Right kidney (tissue), 9 donors: Measurements from ENCODE around the gene UNC50.

Experiments used
- DNase-seq: peaks from one replicate; pipeline ENCODE4 v3.0.0-alpha.2; 2016
- long read RNA-seq, 8 donors: transcript quantifications; one replicate each; lab custom pipeline, GENCODE V29; 2026

Gene UNC50, protein sequence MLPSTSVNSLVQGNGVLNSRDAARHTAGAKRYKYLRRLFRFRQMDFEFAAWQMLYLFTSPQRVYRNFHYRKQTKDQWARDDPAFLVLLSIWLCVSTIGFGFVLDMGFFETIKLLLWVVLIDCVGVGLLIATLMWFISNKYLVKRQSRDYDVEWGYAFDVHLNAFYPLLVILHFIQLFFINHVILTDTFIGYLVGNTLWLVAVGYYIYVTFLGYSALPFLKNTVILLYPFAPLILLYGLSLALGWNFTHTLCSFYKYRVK
- long read RNA-seq, donor 1, transcript UNC50-201 (6 exons, 1,143 nt): major isoform, 41 of 42 reads
- long read RNA-seq, donor 1, partial matches to known transcripts: 0 of 42 reads
- long read RNA-seq, donor 1, other reads (novel, unspliced or antisense): 0 of 42 reads
- long read RNA-seq, donor 2, transcript UNC50-201 (6 exons, 1,143 nt): major isoform, 25 of 44 reads
- long read RNA-seq, donor 2, partial matches to known transcripts: 17 of 44 reads
- long read RNA-seq, donor 2, other reads (novel, unspliced or antisense): 0 of 44 reads
- long read RNA-seq, donor 3, transcript UNC50-201 (6 exons, 1,143 nt): major isoform, 14 of 14 reads
- long read RNA-seq, donor 3, partial matches to known transcripts: 0 of 14 reads
- long read RNA-seq, donor 3, other reads (novel, unspliced or antisense): 0 of 14 reads
- long read RNA-seq, donor 4, transcript UNC50-201 (6 exons, 1,143 nt): major isoform, 19 of 26 reads
- long read RNA-seq, donor 4, partial matches to known transcripts: 0 of 26 reads
- long read RNA-seq, donor 4, other reads (novel, unspliced or antisense): 5 of 26 reads
- long read RNA-seq, donor 5, transcript UNC50-201 (6 exons, 1,143 nt): major isoform, 48 of 55 reads
- long read RNA-seq, donor 5, partial matches to known transcripts: 5 of 55 reads
- long read RNA-seq, donor 5, other reads (novel, unspliced or antisense): 0 of 55 reads
- long read RNA-seq, donor 6, transcript UNC50-201 (6 exons, 1,143 nt): major isoform, 24 of 41 reads
- long read RNA-seq, donor 6, partial matches to known transcripts: 15 of 41 reads
- long read RNA-seq, donor 6, other reads (novel, unspliced or antisense): 0 of 41 reads
- long read RNA-seq, donor 7, transcript UNC50-201 (6 exons, 1,143 nt): major isoform, 54 of 63 reads
- long read RNA-seq, donor 7, partial matches to known transcripts: 0 of 63 reads
- long read RNA-seq, donor 7, other reads (novel, unspliced or antisense): 5 of 63 reads
- long read RNA-seq, donor 8, transcript UNC50-201 (6 exons, 1,143 nt): major isoform, 30 of 32 reads
- long read RNA-seq, donor 8, partial matches to known transcripts: 0 of 32 reads
- long read RNA-seq, donor 8, other reads (novel, unspliced or antisense): 0 of 32 reads

DNA sequence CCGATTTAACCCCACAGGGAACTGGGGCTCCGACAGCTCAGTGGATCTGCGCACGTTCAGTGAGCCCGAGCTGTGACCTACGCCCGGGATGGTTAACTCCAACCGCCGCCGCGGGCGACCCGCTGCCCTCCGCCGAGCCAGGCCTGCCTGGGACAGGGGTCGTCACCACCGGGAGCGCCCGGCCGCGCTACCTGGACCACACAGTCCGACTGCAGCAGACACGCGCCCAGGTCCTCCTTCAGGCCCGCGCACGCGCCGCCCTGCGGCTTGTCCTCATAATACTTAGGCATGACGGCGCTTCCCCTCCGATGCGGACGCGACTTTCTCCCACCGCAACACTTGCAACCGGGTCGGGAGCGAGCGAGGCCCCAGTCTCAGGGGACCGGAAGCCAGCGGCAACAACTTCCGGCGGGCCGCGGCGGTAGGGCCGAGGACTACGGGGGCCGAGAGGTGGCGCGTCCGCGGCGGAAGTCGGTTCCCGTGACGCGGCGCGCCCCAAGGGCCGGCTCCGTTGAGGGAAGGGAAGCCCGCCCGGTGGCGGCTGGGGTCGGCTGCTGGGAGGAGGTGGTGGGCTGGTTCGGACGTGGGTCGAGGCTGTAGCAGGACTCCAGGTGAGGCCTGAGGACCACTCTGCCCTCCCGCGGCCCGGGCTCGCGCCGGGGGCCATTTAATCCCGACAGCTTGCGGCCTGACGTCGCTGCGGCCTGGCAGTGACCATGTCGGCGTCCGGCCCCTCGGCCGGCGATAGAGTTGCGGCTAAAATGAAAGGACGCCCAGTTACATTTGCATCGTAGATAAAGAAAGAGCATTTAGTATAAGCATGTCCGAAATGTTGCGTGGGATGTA, at the start of gene UNC50, which contains the start of gene COA5:
Gene UNC50 (plus strand): TSS at position 474 of the 846 bp plus-strand sequence. CDS start 1,171 bp downstream, outside the sequence.
Gene COA5 (minus strand): TSS at position 397 of the 846 bp plus-strand sequence. CDS start 107 bp downstream, at position 290.
- DNase-seq: peak; percentile 98

DNA sequence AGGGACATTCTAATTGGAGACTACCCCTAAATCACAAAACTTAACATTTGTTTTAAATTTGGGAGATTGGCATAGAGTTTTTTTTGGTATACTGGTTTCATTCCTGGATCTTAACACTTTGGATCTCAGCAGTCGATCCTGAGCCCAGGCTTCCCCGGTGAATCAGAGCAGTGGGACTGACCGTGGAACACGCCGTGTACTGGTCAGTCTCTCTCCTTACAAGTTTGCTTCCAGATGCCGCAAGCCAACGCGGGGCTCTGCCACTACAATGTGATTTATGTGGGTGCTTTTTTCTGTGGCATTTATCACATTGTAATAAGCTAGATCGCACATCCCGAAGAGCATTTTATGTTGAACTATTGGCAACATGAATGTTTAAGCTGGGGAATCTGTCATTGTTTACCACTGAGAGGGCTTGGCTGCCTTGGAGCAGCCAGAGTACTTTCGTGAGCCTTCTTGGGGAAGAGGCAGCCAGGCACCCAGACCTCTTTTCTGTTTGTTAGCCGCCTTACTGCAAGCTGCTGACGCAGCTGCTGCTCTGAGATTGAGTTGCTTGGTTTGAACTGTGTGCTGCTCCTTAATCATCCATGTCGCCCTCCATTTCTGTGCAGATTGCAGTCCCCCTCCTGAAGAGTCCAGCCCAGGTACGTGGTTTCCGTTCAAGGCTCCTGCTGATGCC, 49.4 kb upstream of the UNC50 start:
- no peak for DNase-seq

DNA sequence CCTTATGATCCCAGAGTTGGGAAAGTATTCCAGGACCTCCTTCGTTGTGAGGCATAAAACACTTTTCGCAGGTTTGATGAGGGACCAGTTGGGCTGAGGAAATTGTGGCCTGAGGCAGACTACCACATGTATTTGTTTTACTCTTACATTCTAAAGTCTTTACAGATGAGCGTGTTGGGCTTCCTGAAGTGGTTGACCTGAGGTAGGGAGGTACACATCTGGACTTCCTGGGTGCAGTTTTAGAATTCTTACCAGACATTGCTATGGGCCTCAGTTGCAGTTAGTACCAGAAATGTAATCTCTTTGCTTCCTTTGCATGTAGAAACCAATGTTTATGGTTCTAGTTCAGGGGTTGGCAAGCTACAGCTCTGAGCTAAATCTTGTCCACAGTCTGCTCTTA, 48.8 kb upstream of the UNC50 start:
- DNase-seq: no peak

DNA sequence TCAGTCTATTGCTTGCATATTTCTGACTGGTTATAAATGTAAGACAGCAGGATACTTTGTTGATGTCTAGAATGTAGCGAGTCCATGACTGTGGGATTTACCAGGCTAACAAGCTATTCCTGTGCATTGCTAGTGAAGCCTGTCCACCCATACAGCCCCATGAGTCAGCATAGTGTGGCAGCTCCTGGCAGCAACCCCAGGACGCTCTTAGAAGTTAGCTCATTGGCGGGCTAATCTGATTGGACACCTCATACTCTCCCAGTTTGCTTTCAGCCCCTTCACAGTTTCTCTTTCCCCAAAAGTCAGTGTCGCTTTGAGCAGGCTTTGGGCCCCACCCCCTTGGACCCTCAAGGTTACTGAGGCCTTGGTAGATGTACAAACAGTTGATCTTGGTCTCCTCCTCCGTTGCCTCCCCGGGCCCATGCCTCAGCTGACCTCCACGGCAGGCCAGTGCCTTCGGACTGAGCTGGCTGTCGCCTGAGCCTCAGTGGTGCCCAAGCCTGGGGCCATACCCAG, 48.1 kb upstream of the UNC50 start:
- DNase-seq: no peak

DNA sequence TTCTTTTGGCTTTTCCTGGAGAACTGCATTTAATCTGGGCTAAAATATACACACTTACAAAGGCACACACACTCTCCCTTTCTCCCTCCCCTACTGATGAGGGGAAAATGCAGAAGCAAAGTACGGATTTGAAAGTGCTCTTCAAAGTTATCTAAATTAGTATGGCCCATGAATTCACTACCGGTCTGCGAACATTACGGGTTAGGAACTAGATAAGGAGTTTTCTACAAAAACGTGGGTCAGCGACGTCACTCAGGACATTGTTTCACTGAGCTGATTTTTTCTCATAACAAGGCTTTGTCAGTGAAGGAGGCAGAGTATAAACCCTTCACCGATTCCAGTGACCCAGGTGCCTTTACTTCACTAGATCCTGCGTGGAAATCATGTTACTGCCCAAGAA, 47.4 kb upstream of the UNC50 start:
- DNase-seq: no peak

DNA sequence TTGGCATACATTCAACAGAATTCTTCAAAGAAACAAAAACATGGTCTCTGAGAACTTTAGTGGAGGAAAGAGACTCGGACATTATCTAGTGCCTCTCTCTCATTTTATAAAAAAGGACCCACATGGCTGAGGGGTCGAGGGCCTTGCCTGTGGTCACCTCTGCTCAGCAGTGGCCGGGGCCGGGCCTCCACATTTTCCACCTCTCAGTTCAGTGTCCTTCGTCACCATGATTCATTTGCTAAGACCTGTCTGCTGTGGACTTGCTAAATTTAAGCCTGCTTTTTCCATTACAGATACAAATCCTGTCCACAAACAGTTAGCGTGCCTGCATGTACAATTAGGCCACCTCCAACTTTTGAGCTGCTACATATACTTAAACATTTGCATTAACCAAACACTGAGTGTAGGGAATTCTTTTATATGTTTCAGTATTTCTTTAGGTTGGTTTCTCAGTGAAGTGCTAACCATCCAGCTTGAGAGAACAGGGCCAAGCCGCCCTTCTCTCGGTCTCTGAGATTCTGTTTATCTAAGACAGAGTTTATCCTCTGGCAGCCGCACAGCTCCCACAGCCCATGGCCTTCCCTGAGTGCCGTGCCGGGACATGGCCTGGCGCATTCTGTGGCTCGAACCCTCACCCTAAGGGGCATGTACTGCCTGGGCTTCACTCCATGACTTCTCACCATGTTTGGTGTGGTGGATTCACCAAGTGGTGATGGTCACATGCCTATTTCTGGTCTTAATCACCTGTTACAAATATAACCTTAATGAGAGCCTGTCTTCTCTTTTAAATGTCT, 46.3 kb upstream of the UNC50 start:
- no peak for DNase-seq

DNA sequence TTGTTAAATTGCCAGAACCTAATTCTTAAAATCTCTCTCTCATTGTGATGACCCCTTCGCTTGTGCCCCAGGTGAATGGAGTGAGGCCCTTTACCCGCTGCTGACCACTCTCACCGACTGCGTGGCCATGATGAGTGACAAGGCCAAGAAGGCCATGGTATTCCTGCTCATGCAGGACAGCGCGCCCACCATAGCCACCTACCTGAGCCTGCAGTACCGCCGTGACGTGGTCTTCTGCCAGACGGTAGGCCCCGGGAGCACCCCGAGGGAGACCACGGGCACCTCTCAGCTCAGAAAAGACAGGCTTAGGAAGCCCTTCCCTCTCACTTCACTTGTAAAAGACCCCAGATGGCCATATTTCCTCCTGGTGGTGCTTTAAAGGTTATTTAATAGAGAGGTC, 45.0 kb upstream of the UNC50 start:
- no peak for DNase-seq

DNA sequence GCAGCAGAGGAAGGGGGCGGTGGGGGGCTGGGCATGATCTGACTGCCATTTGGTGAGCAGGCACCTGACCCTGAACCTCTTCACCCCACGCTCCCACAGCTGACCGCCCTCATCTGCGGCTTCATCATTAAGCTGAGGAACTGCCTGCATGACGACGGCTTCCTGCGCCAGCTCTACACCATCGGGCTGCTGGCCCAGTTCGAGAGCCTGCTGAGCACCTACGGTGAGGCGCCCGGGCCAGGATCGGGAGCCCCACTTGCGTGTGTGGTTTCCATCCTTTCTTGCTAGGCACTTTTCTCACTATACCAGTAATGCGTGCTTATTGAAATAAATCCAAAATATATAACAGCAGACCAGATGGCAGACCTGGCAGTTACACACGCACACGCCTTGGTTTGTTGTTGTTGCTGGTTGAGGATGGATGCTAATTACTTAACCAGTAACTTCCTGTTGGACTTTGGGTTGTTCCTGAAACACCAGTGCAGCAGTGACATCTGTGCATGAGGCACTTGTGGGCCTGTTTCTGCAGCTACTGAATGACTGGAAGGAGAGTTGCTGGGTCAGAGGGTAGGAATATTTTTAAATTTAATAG, 43.8 kb upstream of the UNC50 start:
- DNase-seq: no peak

DNA sequence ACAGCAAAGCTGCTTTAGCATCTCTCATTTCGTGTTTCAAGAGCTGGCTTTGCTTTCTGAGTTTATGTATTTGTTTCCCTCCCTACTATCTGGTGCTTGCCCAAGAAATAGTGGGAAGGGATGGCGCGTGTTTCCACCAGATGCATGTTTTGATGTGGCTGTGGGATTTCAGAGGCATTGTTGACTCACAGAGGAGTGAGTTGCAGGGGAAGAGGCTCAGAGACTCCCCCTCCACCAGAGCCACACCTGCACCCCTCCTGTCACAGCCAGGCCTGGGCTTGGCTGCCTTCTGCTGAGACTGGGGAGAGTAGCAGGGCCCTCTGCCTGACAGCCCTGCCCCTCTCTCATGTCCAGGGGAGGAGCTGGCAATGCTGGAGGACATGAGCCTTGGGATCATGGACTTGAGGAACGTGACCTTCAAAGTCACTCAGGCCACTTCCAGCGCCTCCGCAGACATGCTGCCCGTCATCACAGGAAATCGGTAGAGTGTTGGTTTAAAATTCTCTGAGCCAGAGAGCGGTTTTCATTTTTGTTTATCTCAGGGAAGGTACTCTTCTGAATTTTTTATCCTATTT, 43.0 kb upstream of the UNC50 start:
- no peak for DNase-seq

DNA sequence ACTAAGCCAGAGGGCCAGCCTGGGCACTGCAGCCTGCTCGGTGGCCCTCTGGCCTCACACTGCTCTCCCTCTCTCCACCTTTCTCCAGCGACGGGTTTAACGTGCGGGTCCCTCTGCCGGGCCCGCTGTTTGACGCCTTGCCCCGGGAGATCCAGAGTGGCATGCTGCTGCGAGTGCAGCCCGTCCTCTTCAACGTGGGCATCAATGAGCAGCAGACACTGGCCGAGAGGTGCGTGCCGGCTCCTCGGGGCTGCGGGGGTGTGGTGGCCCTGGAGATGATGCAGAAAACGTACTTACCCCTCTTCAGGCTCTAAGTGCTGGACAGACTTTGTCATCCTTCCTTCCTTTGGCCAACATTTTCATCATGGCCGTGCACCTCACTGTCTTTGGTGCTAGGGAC, 42.4 kb upstream of the UNC50 start:
- no peak for DNase-seq

DNA sequence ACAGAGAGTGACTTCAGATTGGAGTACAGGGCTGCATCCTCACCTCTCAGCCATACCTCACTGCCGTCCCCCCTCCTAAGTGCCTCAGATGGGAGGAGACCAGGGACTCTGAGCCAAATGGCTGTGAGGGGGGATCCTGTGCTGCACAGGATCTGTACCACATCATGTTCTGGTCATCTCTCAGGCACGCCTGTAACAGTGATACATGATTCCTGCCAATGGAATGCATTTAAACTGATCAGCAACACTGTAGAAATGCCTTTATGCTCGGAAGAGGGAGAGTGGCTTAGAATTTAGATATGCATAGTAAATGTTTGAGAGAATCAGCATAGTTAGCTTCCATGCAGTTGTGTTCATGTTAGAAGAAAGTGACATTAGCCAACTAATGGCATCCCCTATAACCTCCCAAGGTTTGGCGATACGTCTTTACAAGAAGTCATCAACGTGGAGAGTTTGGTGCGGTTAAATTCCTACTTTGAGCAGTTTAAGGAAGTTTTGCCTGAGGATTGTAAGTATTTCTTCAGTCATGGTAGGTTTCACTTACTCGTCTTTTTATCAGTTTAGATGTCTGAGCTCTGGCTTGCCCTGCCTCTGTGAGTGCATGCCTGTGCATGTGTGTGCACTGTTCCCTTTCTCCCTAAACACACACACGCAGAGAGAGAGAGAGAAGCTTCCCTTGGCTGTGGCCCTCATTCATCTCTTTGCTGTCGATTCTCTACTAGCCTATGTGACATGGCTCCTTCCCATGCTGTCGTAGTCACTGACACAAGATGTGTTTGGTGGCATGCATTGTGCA, 40.0 kb upstream of the UNC50 start:
- no peak for DNase-seq

DNA sequence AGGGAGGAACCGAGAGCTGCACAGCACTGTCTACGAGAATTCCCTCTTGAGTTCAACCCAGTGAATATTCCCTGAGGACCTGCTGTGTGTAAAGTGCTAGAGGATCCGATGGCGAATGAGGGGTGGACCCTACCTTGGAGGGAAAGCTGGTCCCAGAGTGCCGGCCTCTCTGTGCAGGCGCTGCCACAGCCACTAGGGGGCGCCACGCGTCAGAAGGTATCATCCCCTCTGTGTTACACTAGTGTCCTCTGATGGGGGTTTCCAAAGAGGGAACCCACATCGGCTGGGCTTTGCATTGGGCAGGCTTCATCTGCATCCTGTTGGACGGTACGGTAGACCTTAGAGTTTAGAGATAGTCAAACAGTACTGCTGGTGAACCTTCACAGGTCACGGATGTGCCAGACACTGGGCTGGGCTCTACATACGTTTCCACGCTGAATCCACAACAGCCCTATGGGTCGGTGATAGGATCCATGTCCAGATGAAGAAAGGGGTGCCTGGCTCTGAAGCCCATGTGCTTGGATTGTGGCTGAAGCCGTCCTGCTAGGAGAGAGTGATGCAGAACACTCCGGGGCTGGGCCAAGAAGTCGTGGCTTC, 39.1 kb upstream of the UNC50 start:
- no peak for DNase-seq

DNA sequence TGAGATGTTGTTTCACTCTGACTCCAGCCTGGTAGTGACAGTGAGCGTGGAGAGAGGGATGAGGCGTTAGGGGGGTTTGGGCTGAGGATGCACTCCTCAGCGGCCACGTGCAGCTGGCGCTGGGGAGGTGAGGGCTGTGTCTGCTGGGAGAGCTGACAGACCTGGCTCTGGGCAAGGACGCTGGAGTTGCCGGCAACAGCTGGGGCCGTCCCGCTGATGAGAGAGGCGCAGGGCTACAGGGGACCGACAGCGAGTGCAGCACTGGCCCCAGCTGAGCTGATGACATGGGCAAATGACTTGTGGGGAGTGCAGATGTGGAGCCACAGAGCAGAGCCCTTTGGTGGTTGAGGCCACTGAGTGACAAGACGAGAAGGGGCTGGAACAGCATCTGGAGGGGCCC, 38.5 kb upstream of the UNC50 start:
- DNase-seq: no peak

DNA sequence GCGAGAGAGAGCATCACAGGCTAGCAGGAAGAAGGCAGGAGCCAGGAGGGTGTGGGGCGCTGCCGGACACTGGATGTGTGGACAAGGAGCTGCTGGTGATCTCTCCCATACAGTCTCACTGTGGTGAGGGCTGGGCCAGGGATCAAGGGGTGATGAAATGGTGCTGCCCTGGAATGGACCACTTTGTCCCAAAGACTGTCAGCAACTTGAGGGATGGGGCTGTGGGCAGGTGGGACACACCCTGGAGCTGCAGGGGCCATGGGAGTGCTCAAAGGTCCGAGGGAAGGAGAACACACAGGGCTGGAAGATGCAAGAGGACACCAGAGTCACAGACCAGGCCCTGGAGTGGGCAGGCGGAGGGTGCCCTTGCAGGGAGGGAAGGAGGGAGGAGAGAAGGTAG, 38.0 kb upstream of the UNC50 start:
- DNase-seq: no peak

DNA sequence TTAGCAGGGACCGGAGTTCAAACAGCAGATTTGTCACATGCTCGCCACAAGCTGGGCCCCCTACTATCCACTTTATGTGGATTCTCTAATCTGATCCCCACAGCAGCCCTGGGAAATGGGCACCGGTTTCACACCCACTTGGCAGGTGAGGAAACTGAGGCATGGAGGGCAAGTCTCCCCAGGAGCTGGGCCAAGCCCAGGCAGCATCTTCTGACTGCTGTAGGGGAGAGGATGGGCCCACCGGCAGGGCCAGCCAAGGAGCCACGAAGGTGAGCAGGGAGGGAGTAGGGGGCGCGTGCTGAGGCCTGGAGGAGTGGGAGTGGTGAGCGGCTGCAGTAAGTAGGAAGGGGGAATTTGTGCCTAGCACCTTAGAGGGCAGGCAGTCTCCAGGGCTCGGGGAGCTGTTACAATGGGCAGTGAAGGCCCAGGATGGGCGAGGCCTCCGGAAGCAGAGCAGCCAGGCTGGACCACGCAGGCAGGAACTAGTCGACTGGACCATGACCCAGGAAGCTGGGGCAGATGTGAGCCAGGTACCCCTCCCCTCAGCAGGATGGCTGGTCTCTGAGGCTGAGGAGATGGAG, 37.2 kb upstream of the UNC50 start:
- no peak for DNase-seq

DNA sequence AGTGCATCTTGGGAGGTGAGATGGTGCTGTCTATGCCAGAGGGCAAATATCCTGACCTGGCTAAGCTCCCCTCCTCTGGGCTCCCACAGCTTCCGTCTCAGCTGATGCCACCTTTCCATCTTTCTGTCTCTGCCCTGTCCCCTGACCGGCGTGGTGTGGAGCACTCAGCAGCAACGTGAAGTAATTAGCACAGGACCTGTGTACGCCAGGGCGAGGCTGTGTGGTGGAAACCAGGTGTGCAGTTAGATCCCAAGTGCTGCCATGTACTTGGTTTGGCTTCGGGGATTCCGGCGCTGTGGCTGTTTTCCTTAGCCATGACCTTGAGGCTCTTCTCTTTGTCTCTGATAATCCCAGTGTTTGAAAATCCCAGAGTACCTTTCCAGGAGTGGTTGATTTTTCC, 36.6 kb upstream of the UNC50 start:
- DNase-seq: no peak

DNA sequence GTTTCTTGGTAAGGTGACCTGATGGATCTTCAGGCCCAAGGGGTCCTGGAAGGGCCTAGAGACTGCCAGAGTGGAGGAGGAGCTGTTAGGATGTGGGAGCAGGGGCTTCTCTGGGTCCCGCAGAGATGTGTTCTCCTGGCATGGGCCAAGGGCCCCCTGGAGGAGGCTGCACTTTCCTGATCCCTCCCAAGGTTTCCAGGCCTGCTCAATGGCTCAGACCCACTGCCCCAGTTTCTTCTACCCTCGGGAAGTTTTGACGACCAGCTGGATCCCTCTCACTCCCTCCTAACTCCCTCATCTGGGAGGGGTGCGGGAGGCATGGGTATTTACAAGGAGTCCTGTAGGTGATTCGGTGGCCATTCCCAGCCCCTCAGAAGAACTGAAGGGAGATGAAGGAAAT, 36.2 kb upstream of the UNC50 start:
- DNase-seq: no peak
